A549 (cell line): ENCODE results near the gene MPPED2.

ENCODE experiments used
- ATOH8 ChIP-seq: fragments of 250-450 bp; sonication (Bioruptor Pico); IDR thresholded peaks from 2 replicates; pipeline ENCODE4 v1.5.0; 2020; ENCODE audit warnings: low read depth, mild to moderate bottlenecking, moderate library complexity
- CTCF ChIP-seq: fragments of >200 bp; sonication (Bioruptor Twin); formaldehyde crosslinking; IDR thresholded peaks from 3 replicates; pipeline ENCODE4 v1.5.1; 2016
- HOXA7 ChIP-seq: fragments of 250-450 bp; sonication (Bioruptor Pico); IDR thresholded peaks from 2 replicates; pipeline ENCODE4 v1.5.0; 2020; ENCODE audit warnings: mild to moderate bottlenecking, moderate library complexity
- JUNB ChIP-seq: fragments of >200 bp; sonication (Bioruptor Twin); formaldehyde crosslinking; IDR thresholded peaks from 2 replicates; pipeline ENCODE4 v1.6.1; 2016
- MAX ChIP-seq: IDR thresholded peaks from 2 replicates; pipeline ENCODE4 v1.6.1; 2012
- NR3C1 ChIP-seq: fragments of >200 bp; sonication (Bioruptor Twin); formaldehyde crosslinking; IDR thresholded peaks from 3 replicates; pipeline ENCODE4 v1.6.1; 2017
- POLR2A ChIP-seq: IDR thresholded peaks from 2 replicates; pipeline ENCODE4 v1.6.1; 2012; ENCODE audit warnings: mild to moderate bottlenecking, low read length
- REST ChIP-seq: fragments of 200-600 bp; sonication (generic); IDR thresholded peaks from 2 replicates; pipeline ENCODE4 v1.6.1; 2016; ENCODE audit warnings: antibody characterized with exemption, mild to moderate bottlenecking, moderate library complexity
- RFX5 ChIP-seq: fragments of 450-650 bp; IDR thresholded peaks from 2 replicates; pipeline ENCODE4 v1.7.1; 2014; ENCODE audit warnings: antibody characterized with exemption, mild to moderate bottlenecking, moderate library complexity

GRCh38 chr11:30631148-30631547 is 45.0 kb upstream of the MPPED2 start:
- no peak for TF ChIP-seq ATOH8
- no peak for TF ChIP-seq JUNB
- TF ChIP-seq REST, result no peak
- TF ChIP-seq NR3C1, result no peak
- TF ChIP-seq CTCF, result no peak
- TF ChIP-seq HOXA7, result no peak
- no peak for TF ChIP-seq MAX
- TF ChIP-seq POLR2A, result no peak
- TF ChIP-seq RFX5, result no peak
